DOHH2 (cell line): Measurements from ENCODE around the gene KNTC1.
"Not testable (repeated sequence)": the region's sequence is repeated elsewhere in the genome, so short reads cannot be mapped to it uniquely, and the experiment has no call there.

Source experiments
- EZH2phosphoT487 ChIP-seq: fragments of 200-600 bp; sonication (generic); IDR thresholded peaks from 2 replicates; pipeline ENCODE4 v1.6.1; 2017; ENCODE audit warnings: borderline replicate concordance, mild to moderate bottlenecking, antibody characterized with exemption, low read length, moderate library complexity, mixed read lengths
- TF ChIP-seq, protein P1 (sequence below): fragments of 200-600 bp; sonication (generic); IDR thresholded peaks from one replicate; pipeline ENCODE4 v1.5.1; 2014; ENCODE audit warnings: antibody characterized with exemption, mild to moderate bottlenecking, low read depth, low read length; ENCODE audit not compliant: poor library complexity, severe bottlenecking

DNA sequence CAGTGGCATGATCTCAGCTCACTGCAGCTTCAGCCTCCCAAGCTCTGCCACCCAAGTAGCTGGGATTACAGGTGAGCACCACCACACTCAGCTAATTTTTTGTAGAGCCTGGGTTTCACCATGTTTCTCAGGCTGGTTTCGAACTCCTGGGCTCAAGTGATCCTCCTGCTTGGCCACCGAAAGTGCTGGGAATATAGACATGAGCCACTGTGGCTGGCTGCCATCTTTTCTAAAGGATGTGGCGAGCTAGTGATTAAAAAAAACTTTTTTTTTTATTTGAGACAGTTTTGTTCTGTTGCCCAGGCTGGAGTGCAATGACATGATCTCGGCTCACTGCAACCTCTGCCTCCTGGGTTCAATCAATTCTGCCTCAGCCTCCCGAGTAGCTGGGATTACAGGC is 39.8 kb downstream of the KNTC1 start:
- TF ChIP-seq, protein P1, sequence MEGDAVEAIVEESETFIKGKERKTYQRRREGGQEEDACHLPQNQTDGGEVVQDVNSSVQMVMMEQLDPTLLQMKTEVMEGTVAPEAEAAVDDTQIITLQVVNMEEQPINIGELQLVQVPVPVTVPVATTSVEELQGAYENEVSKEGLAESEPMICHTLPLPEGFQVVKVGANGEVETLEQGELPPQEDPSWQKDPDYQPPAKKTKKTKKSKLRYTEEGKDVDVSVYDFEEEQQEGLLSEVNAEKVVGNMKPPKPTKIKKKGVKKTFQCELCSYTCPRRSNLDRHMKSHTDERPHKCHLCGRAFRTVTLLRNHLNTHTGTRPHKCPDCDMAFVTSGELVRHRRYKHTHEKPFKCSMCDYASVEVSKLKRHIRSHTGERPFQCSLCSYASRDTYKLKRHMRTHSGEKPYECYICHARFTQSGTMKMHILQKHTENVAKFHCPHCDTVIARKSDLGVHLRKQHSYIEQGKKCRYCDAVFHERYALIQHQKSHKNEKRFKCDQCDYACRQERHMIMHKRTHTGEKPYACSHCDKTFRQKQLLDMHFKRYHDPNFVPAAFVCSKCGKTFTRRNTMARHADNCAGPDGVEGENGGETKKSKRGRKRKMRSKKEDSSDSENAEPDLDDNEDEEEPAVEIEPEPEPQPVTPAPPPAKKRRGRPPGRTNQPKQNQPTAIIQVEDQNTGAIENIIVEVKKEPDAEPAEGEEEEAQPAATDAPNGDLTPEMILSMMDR, result not testable (repeated sequence)
- not testable (repeated sequence) for TF ChIP-seq EZH2phosphoT487
